Fibroblast of villous mesenchyme (primary cell): ENCODE data around the gene ABCA4. TPM values are rescaled to one million over a fixed set of nuclear protein-coding genes. Genes with fewer than 3 reads are reported as not detected.

ENCODE experiments used
- DNase-seq: peaks from one replicate; pipeline ENCODE4 v3.0.0-alpha.2; 2010; ENCODE audit warnings: low read depth
- H3K4me3 ChIP-seq: 2 replicates; pipeline ENCODE4 v1.5.1; 2011; ENCODE audit warnings: low read depth, mild to moderate bottlenecking, low read length
- CTCF ChIP-seq: IDR thresholded peaks from 2 replicates; pipeline ENCODE4 v1.5.1; 2012; ENCODE audit warnings: low read depth, mild to moderate bottlenecking, low read length; ENCODE audit not compliant: insufficient read depth
- total RNA-seq: library from RNA; depleted of rRNA; stranded (reverse); fragments of >200 nt; gene quantifications from 2 replicates; pipeline ENCODE4 v1.2.3, GENCODE V29; 2012

ABCA4 gene
- total RNA-seq, 1 donor = 0.43 TPM

DNA sequence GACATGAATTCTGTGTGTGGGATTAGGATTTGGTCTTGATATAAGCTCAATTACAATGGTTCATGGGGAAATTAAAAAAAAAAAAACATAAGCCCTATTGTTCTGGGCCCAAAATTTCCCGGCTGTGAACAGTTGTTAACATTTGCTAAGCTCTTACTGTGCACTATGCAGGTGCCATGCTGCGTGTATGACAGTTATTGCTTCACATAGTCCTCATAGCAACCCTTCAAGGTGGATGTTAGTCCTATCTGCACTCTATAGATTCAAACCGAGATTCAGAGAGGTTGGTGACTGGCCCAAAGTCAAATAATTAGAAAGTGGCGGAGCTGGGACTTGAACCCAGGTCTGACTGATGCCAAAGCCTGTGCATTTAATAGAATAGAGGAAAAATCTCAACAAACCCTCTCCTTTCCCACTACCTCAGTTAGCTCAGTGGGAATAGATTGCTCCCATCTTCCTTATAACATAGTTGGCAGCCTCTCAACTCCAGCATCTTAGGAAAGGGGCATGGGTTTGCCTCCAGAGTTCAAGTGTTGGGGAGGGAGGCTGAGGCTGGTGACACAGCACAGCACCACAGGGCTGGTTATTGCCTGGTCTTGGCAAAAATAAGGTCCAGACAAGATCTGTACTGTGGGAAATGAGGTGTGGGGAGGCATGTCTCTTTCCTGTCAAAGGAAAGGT lies 156.7 kb downstream of the ABCA4 start:
- no peak for DNase-seq
- TF ChIP-seq CTCF = no peak
- no peak overlapping the region for H3K4me3 ChIP-seq

GRCh38 chr1:93963585-93963984 lies 157.4 kb downstream of the ABCA4 start:
- H3K4me3 ChIP-seq = no peak overlapping the region
- DNase-seq = no peak

GRCh38 chr1:93961906-93962305 lies 159.0 kb downstream of the ABCA4 start:
- H3K4me3 ChIP-seq = no peak overlapping the region
- DNase-seq = no peak
- TF ChIP-seq CTCF = no peak

More at GRCh38 chr1:93963585-93963984, 157.4 kb downstream of the ABCA4 start:
- TF ChIP-seq CTCF = no peak

DNA sequence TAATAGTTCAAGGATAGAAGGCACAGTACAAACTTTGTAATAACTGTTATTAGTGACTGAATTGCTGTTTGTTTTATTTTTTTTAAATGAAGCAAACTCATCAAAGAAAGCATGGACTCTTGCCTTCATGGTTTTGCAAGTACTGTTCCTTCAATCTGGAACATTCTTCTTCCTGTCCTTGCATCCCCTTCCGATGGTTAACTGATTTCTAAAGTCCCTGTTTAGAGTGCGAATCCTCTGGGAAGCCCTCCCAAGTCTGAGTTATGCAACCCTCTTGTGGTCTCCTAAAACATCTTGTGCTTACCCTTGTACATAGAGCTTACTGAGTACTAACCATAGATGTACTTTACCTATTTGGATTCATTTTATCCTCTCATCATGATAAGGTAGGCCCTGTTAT lies 159.5 kb downstream of the ABCA4 start:
- TF ChIP-seq CTCF = no peak
- no peak overlapping the region for H3K4me3 ChIP-seq
- no peak for DNase-seq

GRCh38 chr1:93960641-93961147 lies 160.3 kb downstream of the ABCA4 start:
- no peak for TF ChIP-seq CTCF
- DNase-seq = no peak
- no peak overlapping the region for H3K4me3 ChIP-seq

- no peak overlapping the region for H3K4me3 ChIP-seq
- no peak for DNase-seq
- no peak for TF ChIP-seq CTCF
Measured at GRCh38 chr1:93959413-93959812, 161.5 kb downstream of the ABCA4 start.

GRCh38 chr1:93958726-93959100 lies 162.2 kb downstream of the ABCA4 start:
- H3K4me3 ChIP-seq = no peak overlapping the region
- TF ChIP-seq CTCF = no peak
- DNase-seq = no peak
